ENCODE results near the gene PDCL3.

DNA sequence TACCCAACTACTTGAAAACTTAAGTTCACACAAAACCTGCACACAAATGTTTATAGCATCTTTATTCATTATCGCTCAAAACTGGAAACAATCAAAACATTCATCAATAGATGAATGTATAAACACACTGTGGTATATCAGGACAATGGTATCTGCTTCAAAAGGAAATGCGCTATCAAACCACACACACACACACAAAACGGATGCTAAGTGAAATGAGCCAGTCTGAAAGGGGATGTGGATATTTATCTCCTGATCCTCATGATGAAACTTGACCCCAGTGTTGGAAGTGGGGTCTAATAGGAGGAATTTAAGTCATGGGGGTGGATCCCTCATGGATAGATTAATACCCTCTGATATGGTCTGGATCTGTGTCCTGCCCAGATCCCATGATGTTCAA lies 22.0 kb downstream of the PDCL3 start:
- TF ChIP-seq, protein P1, sequence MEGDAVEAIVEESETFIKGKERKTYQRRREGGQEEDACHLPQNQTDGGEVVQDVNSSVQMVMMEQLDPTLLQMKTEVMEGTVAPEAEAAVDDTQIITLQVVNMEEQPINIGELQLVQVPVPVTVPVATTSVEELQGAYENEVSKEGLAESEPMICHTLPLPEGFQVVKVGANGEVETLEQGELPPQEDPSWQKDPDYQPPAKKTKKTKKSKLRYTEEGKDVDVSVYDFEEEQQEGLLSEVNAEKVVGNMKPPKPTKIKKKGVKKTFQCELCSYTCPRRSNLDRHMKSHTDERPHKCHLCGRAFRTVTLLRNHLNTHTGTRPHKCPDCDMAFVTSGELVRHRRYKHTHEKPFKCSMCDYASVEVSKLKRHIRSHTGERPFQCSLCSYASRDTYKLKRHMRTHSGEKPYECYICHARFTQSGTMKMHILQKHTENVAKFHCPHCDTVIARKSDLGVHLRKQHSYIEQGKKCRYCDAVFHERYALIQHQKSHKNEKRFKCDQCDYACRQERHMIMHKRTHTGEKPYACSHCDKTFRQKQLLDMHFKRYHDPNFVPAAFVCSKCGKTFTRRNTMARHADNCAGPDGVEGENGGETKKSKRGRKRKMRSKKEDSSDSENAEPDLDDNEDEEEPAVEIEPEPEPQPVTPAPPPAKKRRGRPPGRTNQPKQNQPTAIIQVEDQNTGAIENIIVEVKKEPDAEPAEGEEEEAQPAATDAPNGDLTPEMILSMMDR (IDR thresholded peaks at IDR 0.05; ENCODE audit: borderline replicate concordance, extremely low read depth, low read length, poor library complexity, severe bottlenecking) = no peak
- no peak for TF ChIP-seq EZH2 (IDR thresholded peaks at IDR 0.05; ENCODE audit: borderline replicate concordance, low read depth, low read length, severe bottlenecking)

All from DND-41 (cell line).